Measurements from ENCODE around the gene GRM4.

GRM4 gene

GRCh38 chr6:33979750-33980149, 166.1 kb downstream of the GRM4 start:
- DNase-seq (ENCODE audit: low spot score), result no peak

- no peak for DNase-seq (ENCODE audit: low spot score)
Measured at GRCh38 chr6:33978412-33979150, 167.3 kb downstream of the GRM4 start.

- no peak for DNase-seq (ENCODE audit: low spot score)
Measured at GRCh38 chr6:33977606-33978411, 168.1 kb downstream of the GRM4 start.

GRCh38 chr6:33976437-33977360, 169.2 kb downstream of the GRM4 start:
- DNase-seq (ENCODE audit: low spot score), result no peak

- DNase-seq (ENCODE audit: low spot score), result no peak
Measured at GRCh38 chr6:33975661-33976436, 170.0 kb downstream of the GRM4 start.

- no peak for DNase-seq (ENCODE audit: low spot score)
Measured at GRCh38 chr6:33974471-33974870, 171.4 kb downstream of the GRM4 start.

GRCh38 chr6:33974030-33974429, 171.9 kb downstream of the GRM4 start:
- no peak for DNase-seq (ENCODE audit: low spot score)

GRCh38 chr6:33971580-33971979, 174.3 kb downstream of the GRM4 start:
- no peak for DNase-seq (ENCODE audit: low spot score)
